HG03196 (cell line): ENCODE results near the gene ZNF618.

Source experiments
- ATAC-seq: cut with Tn5 transposase; IDR thresholded peaks from one replicate; pipeline ENCODE4 v1.9.1; 2021; ENCODE audit not compliant: unreplicated experiment

ZNF618 gene

GRCh38 chr9:113909421-113909820 lies 33.3 kb downstream of the ZNF618 start:
- ATAC-seq, result no peak

DNA sequence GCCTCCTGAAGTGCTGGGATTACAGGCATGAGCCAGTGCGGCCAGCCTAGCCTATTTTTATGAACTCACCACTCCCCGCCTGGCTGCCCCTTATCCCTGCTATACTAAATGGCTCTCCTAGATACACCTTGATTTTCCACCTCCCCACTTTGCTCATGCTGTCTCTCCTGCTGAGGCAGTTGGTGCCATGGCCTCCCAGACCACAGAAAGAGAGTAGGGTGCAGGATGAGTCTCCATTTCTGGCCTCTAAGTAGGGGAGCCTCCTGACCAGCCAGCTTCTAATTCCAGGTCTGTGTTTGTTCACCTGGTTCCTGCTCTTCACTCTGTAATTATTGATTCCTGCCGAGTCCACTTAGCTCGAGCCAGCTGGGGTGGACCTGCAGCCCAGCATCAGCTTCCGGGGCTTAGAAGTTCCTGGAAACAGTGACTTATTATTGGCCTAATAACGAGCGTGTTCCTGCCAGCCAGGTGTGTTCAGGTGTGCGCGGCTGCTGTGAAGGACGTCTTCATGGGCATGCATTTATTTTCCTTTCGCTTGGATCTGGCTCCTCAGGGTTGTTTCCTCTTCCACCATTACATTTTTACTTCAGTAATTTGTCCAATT lies 34.0 kb downstream of the ZNF618 start:
- ATAC-seq, result no peak

DNA sequence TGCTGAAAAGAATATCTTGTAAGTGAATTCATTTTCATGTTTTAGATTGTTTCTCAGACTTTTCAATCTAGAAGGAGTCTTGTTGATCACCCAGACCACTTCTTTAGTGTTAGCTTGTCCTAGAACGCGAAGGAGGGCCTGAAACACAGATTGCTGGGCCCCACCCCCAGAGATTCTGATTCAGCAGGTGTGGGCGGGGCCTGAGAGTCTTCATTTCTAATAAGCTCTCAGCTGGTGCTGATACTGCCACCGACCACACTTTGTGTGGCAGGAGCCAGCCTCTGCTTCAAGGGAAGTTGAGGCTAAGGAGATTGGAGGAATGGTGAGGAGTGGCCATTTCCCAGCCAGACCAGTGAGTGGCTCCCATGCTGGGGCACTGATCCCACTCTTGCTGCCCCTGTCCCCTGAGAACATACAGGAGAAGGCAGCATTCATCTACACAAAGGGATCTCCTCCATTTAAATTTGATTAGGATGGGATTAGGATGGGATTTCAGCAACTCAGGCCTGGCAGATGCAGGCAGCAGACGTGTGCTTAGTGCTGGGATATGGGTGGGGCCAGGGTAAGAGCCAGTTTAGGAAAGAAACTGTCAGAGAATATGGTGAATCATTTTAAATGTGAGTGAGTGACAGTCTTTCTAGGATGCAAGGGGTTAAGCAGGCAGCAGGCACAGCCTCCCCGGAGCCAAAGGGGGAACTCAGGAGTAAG lies 35.9 kb downstream of the ZNF618 start:
- no peak for ATAC-seq

GRCh38 chr9:113912816-113913215 lies 36.7 kb downstream of the ZNF618 start:
- no peak for ATAC-seq

- ATAC-seq, result no peak
These were observed 37.5 kb downstream of the ZNF618 start for GRCh38 chr9:113913426-113914195.

- ATAC-seq, result no peak
These were observed 38.4 kb downstream of the ZNF618 start for GRCh38 chr9:113914517-113914916.

DNA sequence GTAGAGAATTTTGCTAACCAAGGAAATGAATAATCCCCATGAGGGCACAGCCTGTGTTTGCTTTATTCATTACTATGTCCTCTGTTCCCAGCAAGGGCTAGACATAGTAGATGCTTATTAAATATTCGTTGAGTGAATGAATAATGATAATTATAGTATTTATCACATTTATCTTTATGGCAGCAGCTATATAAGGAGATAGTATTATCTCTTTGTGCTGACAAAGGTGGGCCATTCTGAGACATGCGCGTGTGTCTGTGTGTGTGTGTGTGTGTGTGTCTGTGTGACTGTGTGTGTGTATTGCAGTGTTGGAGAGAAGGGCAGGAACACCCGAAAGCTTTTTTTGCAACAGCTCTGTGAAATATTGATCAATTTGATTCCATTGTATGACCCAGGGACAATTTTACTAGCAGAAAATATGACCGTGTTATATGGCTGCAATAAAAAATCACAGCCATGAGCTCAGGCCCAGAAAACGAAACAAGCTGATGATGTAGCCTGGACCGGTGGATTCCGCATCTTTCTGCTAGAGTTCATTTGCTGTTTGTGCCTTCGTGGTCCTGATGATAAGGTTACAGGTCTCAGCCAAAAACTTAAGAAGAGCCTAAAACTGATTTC lies 39.8 kb downstream of the ZNF618 start:
- ATAC-seq, result no peak

GRCh38 chr9:113916931-113917330 lies 40.8 kb downstream of the ZNF618 start:
- no peak for ATAC-seq

DNA sequence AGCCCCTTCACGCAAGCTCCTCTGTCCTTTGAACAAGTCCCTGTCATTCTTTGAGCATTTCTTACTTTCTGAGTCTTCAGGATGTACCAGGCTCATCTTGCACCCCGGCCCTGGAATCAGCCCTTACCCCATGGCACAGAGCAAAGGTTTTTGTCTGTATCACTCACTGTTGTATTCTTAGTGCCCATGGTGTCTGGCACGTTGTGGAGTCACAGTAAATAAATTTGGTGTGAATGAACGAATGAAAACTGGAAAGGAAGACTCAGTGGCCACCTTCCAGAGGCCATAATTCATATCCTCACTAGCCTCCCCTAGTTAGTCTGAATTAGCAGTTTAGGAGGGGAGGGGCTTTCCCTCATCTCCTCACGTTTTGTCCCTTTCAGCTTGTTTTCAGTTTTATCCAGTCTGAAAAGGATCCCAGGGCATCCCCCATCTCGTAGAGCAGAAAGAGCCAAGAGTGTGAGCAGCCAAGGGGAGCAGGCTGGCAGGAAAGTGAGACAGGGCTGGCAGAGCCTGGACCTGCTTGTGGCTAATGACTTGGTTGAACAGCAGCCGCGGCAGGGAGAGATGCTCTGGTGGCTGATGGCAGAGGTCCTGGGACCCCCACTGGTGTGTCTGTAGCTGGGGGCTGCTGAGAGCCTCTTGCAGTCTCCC lies 42.7 kb downstream of the ZNF618 start:
- no peak for ATAC-seq

DNA sequence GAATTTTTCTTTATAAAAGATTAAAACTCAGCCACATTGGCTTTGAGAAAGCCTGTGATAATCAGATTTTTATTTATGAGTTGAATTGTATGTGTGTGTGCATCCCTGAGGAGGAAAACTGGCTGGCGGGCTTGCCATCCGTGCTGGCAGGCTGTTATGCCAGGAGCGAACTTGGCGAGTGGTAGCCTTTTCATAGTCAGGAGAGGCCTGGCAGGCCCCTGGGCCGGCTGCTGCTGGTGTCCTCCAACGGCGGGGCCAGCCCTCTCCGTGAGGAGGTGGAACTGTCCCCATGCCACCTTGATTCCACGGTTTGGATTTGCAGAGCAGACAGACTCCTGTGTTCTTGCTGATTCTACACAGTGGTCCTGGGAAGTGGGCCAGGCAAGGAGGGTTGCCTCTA lies 43.3 kb downstream of the ZNF618 start:
- ATAC-seq, result no peak

DNA sequence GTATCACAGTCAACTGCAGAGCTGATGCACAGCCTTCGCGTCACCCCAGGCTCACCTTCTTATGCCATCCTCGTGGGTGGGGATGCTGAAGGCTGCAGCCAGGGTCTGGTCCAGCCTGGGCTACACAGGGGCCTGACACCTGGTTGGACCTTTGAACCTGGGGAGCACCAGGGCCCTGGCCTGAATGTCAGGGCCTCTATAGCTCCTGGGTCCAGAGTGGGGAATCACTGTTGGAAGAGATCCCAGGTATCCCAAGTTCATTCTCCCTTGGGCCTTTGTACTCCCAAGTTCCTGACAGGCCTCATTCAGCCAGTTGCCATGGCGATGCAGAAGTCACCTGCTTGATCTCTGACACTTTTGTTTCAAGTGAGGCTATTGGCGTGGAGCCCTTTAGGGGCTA lies 43.8 kb downstream of the ZNF618 start:
- no peak for ATAC-seq

DNA sequence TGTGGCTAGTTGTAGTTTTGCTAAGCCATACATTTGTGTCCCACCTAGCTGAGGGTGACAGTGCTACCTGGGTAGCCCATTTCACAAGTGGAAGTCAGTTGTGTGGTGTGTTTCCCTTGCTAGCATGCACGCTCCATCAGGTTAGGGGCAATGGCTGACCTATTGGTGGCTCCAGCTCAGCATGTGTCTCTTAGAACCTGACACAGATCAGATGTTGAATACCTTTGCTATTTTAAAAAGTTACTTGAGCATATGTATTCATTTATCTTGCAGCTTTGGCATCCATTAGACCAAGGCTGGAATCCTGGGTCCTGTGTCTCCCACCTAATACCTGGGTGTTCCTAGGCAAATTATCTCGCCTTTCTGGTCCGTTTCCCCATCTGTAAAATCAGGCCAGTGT lies 44.8 kb downstream of the ZNF618 start:
- no peak for ATAC-seq

GRCh38 chr9:113921396-113921925 lies 45.4 kb downstream of the ZNF618 start:
- no peak for ATAC-seq

DNA sequence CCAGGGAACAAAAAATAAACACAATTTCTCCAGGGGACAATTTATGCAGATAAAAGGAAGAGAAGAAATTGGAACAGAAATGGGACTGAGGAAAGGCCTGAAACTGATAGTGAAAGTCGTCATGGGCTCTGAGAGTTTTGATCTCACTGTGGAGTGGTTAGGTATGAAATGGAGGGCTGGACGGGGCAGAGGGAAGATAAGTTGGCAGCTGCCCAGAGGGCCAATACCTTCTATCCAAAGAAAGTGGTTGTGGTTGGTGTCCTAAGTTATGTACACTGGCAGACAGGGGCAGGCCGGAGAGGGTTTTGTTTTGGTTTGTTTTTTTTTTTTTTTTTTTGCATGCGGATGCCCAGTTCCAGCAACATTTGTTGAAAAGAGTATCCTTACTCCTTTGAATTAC lies 46.1 kb downstream of the ZNF618 start:
- ATAC-seq, result no peak

- no peak for ATAC-seq
These were observed 50.1 kb downstream of the ZNF618 start for GRCh38 chr9:113926211-113926610.

DNA sequence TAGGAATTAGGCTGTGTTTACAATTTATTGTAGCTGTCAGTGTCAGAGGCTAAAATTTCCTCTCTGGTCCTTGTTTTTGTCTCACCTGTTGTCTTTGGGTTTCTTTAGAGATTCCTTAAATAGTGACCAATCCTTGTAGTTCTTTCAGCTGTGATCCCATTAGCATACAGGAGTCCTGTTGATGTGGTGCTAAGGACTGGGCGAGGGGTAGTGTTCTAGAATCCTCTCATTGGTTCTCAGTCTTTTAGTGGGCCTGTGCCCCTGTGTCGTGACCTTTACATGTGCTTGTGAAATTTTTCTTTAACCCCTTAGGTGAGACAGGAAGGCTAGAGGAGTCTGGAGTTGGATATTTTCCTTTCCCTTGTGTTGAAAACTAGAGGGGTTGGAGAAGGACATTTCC lies 51.2 kb downstream of the ZNF618 start:
- no peak for ATAC-seq

DNA sequence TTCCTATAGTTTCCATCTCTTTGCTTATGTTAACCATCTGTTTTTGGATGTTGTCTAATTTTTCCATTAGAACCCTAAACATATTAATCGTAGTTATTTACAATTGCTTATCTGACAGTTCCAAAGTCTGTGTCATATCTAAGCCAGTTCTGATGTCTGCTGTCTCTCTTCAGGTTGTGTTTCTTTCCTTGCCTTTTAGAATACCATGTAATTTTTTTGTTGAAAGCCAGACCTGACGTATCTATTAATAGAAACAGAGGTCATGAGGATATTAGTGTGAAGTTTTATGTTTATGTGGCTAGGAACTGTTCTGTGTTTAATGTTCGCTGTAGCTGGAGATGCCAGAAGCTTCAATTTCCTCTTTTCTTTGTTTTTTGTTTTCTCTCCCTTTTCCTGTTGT lies 52.2 kb downstream of the ZNF618 start:
- ATAC-seq, result no peak

- ATAC-seq, result no peak
These were observed 53.7 kb downstream of the ZNF618 start for GRCh38 chr9:113929634-113930389.

DNA sequence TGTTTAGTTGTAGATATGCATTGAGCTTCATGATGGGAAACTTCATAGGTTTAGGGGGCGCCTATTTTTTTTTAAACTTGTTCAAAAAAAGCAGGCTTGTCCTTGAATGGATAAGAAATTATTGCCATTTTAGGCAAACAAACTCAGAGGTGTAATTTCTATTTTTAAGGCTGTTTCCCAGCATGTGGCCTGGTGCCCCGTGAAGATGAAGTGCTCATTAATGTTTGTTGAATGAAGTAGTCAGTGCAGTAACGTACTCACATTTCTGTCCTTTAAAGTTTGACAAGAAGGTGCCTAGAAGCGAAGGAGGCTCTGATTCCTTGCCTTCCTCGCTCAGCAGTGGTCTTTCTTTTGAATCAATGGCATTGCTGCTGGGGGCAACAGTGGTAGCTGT lies 54.3 kb downstream of the ZNF618 start:
- ATAC-seq, result no peak

GRCh38 chr9:113931140-113931539 lies 55.0 kb downstream of the ZNF618 start:
- no peak for ATAC-seq
